AG04449 (cell line): ENCODE results near the gene ZNF629.
A peak's percentile ranks its signal among the peaks of the same experiment; 100 is the strongest.

ENCODE experiments used
- CTCF ChIA-PET: fragments of 350-600 bp; formaldehyde crosslinking; extraction: SDS; loops from one replicate; lab custom pipeline; 2021; ENCODE audit warnings: antibody characterized with exemption; lab: Yijun Ruan, JAX
- POLR2A ChIA-PET: fragments of 400-600, 350-600 bp; formaldehyde crosslinking; extraction: SDS; loops from one replicate; lab custom pipeline; 2020; ENCODE audit warnings: antibody characterized with exemption, inconsistent platforms; lab: Yijun Ruan, JAX
- DNase-seq: peaks from one replicate; pipeline ENCODE4 v3.0.0-alpha.2; 2010; ENCODE audit warnings: low read depth, low spot score
- H3K4me3 ChIP-seq: 2 replicates; pipeline ENCODE4 v1.5.1; 2011; ENCODE audit warnings: low read depth, mild to moderate bottlenecking, control low read depth, low read length
- CTCF ChIP-seq: IDR thresholded peaks from one replicate; pipeline ENCODE4 v1.5.1; 2011; ENCODE audit warnings: mild to moderate bottlenecking, moderate library complexity, low read length, control low read depth, inconsistent platforms; ENCODE audit not compliant: insufficient read depth; ENCODE audit errors: missing control alignments

ZNF629 gene

GRCh38 chr16:30778549-30779244, 8.3 kb downstream of the ZNF629 start:
- POLR2A ChIA-PET = interaction anchor here (0.8 to 1.1 kb wide), 3 partner anchors 8 to 28 kb away, joined by 3 to 5 read pairs (median 3); partner anchors contain the start of gene ZNF629
- no peak for TF ChIP-seq CTCF
- no peak for DNase-seq
- no peak overlapping the region for H3K4me3 ChIP-seq
- CTCF ChIA-PET = interaction anchor here (0.7 to 1.9 kb wide), 4 partner anchors 34 to 123 kb away, joined by 3 to 9 read pairs (median 6); no protein-coding TSS in a partner anchor

- CTCF ChIA-PET = interaction anchor here (0.7 to 1.4 kb wide), 4 partner anchors 35 to 67 kb away, joined by 3 to 9 read pairs (median 4); no protein-coding TSS in a partner anchor
- DNase-seq = no peak
- POLR2A ChIA-PET = interaction anchor here (0.6 to 1.1 kb wide), 3 partner anchors 9 to 322 kb away, joined by 3 to 5 read pairs (median 4); partner anchors contain the start of gene ZNF629
- no peak overlapping the region for H3K4me3 ChIP-seq
- no peak for TF ChIP-seq CTCF
Measured at GRCh38 chr16:30777591-30778297, 9.3 kb downstream of the ZNF629 start.

GRCh38 chr16:30775392-30776188, 11.4 kb downstream of the ZNF629 start:
- CTCF ChIA-PET = interaction anchor here (1.5 to 2.2 kb wide), 2 partner anchors 11 to 127 kb away, joined by 6 to 11 read pairs; no protein-coding TSS in a partner anchor

GRCh38 chr16:30775131-30775391, 11.9 kb downstream of the ZNF629 start:
- ChIA-PET POLR2A (interaction anchor here (1.0 to 1.9 kb wide), 7 partner anchors 11 to 149 kb away, joined by 3 to 10 read pairs (median 4); partner anchors contain the start of genes CTF1, FBXL19 and PHKG2), CTCF (interaction anchor here (1.5 to 2.2 kb wide), 2 partner anchors 11 to 127 kb away, joined by 6 to 11 read pairs; no protein-coding TSS in a partner anchor)
- no peak for DNase-seq
- no peak for TF ChIP-seq CTCF
- H3K4me3 ChIP-seq = peak overlapping the region; percentile 75

More at GRCh38 chr16:30775392-30776188, 11.4 kb downstream of the ZNF629 start:
- POLR2A ChIA-PET = interaction anchor here (1.0 to 1.9 kb wide), 6 partner anchors 12 to 148 kb away, joined by 3 to 10 read pairs (median 5); partner anchors contain the start of genes CTF1, FBXL19 and PHKG2
- H3K4me3 ChIP-seq = peak overlapping the region; percentile 75
- no peak for DNase-seq
- no peak for TF ChIP-seq CTCF

- TF ChIP-seq CTCF = no peak
- H3K4me3 ChIP-seq = peak overlapping the region; percentile 75
- no peak for DNase-seq
- POLR2A ChIA-PET = interaction anchor here (1.0 to 1.9 kb wide), 7 partner anchors 10 to 149 kb away, joined by 3 to 10 read pairs (median 4); partner anchors contain the start of genes CTF1, FBXL19 and PHKG2
- CTCF ChIA-PET = interaction anchor here (1.2 to 2.2 kb wide), 3 partner anchors 10 to 128 kb away, joined by 3 to 11 read pairs (median 6); no protein-coding TSS in a partner anchor
Measured at GRCh38 chr16:30774367-30775130, 12.5 kb downstream of the ZNF629 start.
